ENCODE data around the gene TMEM82.
A peak's percentile ranks its signal among the peaks of the same experiment; 100 is the strongest.

TMEM82 gene

GRCh38 chr1:15739259-15739658 is 3.0 kb upstream of the TMEM82 start:
- no peak overlapping the region for H3K4me3 ChIP-seq (replicated peaks; ENCODE audit: low read depth, low read length)
- TF ChIP-seq CTCF (IDR thresholded peaks at IDR 0.05; ENCODE audit: low read length, missing control alignments), result no peak
- no peak for DNase-seq (ENCODE audit: low read depth)

- peak; percentile 17 for TF ChIP-seq CTCF (IDR thresholded peaks at IDR 0.05; ENCODE audit: low read length, missing control alignments)
- no peak overlapping the region for H3K4me3 ChIP-seq (replicated peaks; ENCODE audit: low read depth, low read length)
- no peak for DNase-seq (ENCODE audit: low read depth)
These were observed 2.6 kb upstream of the TMEM82 start for GRCh38 chr1:15739745-15740144.

- no peak overlapping the region for H3K4me3 ChIP-seq (replicated peaks; ENCODE audit: low read depth, low read length)
- peak; percentile 91 for TF ChIP-seq CTCF (IDR thresholded peaks at IDR 0.05; ENCODE audit: low read length, missing control alignments)
- peak; percentile 75 for DNase-seq (ENCODE audit: low read depth)
These were observed 1.1 kb upstream of the TMEM82 start for GRCh38 chr1:15740924-15741850.

GRCh38 chr1:15744122-15744679 is 1.9 kb downstream of the TMEM82 start:
- DNase-seq (ENCODE audit: low read depth), result no peak
- no peak for TF ChIP-seq CTCF (IDR thresholded peaks at IDR 0.05; ENCODE audit: low read length, missing control alignments)
- no peak overlapping the region for H3K4me3 ChIP-seq (replicated peaks; ENCODE audit: low read depth, low read length)

- H3K4me3 ChIP-seq (replicated peaks; ENCODE audit: low read depth, low read length), result no peak overlapping the region
- no peak for TF ChIP-seq CTCF (IDR thresholded peaks at IDR 0.05; ENCODE audit: low read length, missing control alignments)
- no peak for DNase-seq (ENCODE audit: low read depth)
These were observed 5.1 kb downstream of the TMEM82 start for GRCh38 chr1:15747378-15747777.

GRCh38 chr1:15748264-15748663 is 6.0 kb downstream of the TMEM82 start:
- TF ChIP-seq CTCF (IDR thresholded peaks at IDR 0.05; ENCODE audit: low read length, missing control alignments), result no peak
- H3K4me3 ChIP-seq (replicated peaks; ENCODE audit: low read depth, low read length), result no peak overlapping the region
- DNase-seq (ENCODE audit: low read depth), result no peak
